CD4-positive, alpha-beta T cell treated with Interleukin-17A for 1 hour (primary cell): Measurements from ENCODE around the gene MPV17L.
"Not testable (repeated sequence)": the region's sequence is repeated elsewhere in the genome, so short reads cannot be mapped to it uniquely, and the experiment has no call there.

Source experiments
- DNase-seq: peaks from one replicate; pipeline ENCODE4 v3.0.0-alpha.2; 2020

The MPV17L gene

GRCh38 chr16:15415511-15415985 is 20.0 kb downstream of the MPV17L start:
- DNase-seq = no peak

GRCh38 chr16:15417197-15417596 is 21.6 kb downstream of the MPV17L start:
- DNase-seq = no peak

- no peak for DNase-seq
These were observed 22.7 kb downstream of the MPV17L start for GRCh38 chr16:15418206-15418605.

GRCh38 chr16:15421696-15422095 is 26.1 kb downstream of the MPV17L start:
- DNase-seq = not testable (repeated sequence)

- DNase-seq = no peak
These were observed 26.7 kb downstream of the MPV17L start for GRCh38 chr16:15422222-15422621.

- no peak for DNase-seq
These were observed 30.3 kb downstream of the MPV17L start for GRCh38 chr16:15425861-15426260.

GRCh38 chr16:15426796-15427195 is 31.2 kb downstream of the MPV17L start:
- DNase-seq = no peak

- peak; percentile 62 for DNase-seq
These were observed 32.2 kb downstream of the MPV17L start for GRCh38 chr16:15427648-15428239.

- not testable (repeated sequence) for DNase-seq
These were observed 35.3 kb downstream of the MPV17L start for GRCh38 chr16:15430884-15431283.

- no peak for DNase-seq
These were observed 38.5 kb downstream of the MPV17L start for GRCh38 chr16:15434079-15434424.

- peak; percentile 44 for DNase-seq
These were observed 39.1 kb downstream of the MPV17L start, which contains the start of gene BMERB1 for GRCh38 chr16:15434425-15435215. TSS of gene BMERB1 (plus strand) at chr16:15434588. CDS start at chr16:15434654, 66 bp downstream.

- DNase-seq = no peak
These were observed 39.8 kb downstream of the MPV17L start for GRCh38 chr16:15435216-15435864.

GRCh38 chr16:15439102-15439501 is 43.5 kb downstream of the MPV17L start:
- DNase-seq = no peak

GRCh38 chr16:15439521-15439920 is 44.0 kb downstream of the MPV17L start:
- no peak for DNase-seq

- no peak for DNase-seq
These were observed 45.3 kb downstream of the MPV17L start for GRCh38 chr16:15440852-15441251.

GRCh38 chr16:15442140-15442539 is 46.6 kb downstream of the MPV17L start:
- not testable (repeated sequence) for DNase-seq

GRCh38 chr16:15443753-15444152 is 48.2 kb downstream of the MPV17L start:
- no peak for DNase-seq

GRCh38 chr16:15444264-15444663 is 48.7 kb downstream of the MPV17L start:
- DNase-seq = no peak

- DNase-seq = no peak
These were observed 49.9 kb downstream of the MPV17L start for GRCh38 chr16:15445450-15445849.

- DNase-seq = no peak
These were observed 51.3 kb downstream of the MPV17L start for GRCh38 chr16:15446901-15447300.

- no peak for DNase-seq
These were observed 55.1 kb downstream of the MPV17L start for GRCh38 chr16:15450624-15451023.

- no peak for DNase-seq
These were observed 55.7 kb downstream of the MPV17L start for GRCh38 chr16:15451098-15451731.

- no peak for DNase-seq
These were observed 56.8 kb downstream of the MPV17L start for GRCh38 chr16:15452246-15452855.
